NCI-H526 treated with DMSO at 0.1 percent for 48 hours (cell line): ENCODE measurements around the gene RABGAP1L.
A peak's percentile ranks its signal among the peaks of the same experiment; 100 is the strongest.
"Not testable (repeated sequence)": the region's sequence is repeated elsewhere in the genome, so short reads cannot be mapped to it uniquely, and the experiment has no call there.

Source experiments
- DNase-seq: peaks from one replicate; lab custom pipeline; 2025; lab: John Stamatoyannopoulos, UW

Gene RABGAP1L

DNA sequence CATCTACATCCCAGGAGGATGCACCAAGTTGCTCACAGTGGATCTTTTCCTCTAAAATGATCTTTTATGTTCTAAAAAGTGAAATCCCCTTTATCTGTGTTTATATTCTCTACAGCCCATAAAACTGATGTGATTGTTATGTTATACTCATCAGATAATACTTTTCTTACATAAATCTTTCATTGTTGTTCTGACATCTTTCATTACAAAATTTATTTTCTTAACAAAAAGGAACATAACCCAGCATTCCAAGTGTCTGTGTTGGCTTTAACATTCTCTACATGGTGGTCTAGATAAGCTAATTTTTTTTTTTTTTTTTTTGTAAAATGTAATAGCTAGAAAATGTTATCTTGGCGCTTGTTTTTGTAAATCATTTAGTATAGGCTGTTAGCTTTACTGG, 832.2 kb downstream of the RABGAP1L start:
- no peak for DNase-seq

DNA sequence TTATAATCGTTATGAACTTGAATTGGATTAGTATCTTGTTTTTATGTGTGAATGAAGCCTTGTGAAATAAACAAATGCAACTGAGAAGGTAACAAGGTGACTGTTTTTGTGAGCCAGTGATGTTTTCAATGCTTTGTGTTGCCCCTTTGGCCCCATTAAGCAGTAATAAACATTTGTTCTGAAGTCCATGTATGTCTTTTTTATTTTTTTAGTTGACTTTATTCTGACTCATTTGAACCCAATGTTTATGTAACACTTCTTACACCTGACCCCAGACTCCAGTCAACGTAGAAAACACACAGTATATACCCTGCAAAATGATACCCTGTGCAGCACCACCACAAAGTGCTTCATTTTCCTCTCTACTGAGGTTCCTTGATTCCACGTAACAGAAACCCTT, 835.8 kb downstream of the RABGAP1L start:
- no peak for DNase-seq

DNA sequence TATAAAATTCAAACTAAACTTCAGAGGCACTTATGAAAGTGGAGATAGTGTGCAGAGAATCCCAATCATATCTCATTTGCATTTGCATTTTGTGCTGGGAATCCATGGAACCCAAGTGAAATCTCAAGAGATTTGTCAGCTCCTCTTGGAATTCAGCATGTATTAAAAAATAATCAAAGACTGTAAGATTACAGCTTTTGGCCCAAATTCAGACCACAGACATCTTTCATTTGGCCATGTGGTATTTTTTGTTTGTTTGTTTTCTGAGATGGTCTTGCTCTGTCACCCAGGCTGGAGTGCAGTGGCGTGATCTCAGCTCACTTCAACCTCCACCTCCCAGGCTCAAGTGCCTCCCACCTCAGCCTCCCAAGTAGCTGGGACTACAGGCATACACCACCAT, 836.6 kb downstream of the RABGAP1L start:
- no peak for DNase-seq

DNA sequence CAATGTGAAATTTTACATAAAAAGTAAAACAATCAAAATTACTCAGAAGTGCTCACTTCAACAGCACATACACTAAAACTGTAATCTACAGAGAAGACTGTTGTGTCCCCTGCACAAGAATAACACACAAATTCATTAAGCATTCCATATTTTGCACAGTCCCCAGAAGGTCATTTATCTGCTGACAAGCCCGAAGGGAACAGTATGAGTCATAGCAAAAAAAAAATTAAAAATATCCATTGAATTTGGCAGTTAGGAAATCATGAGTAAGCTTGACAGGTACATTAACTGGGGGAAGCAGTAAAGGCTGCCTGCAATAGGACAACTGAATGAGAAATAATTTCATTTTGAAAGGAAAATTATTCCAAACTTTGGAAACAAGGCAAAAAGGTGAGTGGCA, 837.2 kb downstream of the RABGAP1L start:
- no peak for DNase-seq

DNA sequence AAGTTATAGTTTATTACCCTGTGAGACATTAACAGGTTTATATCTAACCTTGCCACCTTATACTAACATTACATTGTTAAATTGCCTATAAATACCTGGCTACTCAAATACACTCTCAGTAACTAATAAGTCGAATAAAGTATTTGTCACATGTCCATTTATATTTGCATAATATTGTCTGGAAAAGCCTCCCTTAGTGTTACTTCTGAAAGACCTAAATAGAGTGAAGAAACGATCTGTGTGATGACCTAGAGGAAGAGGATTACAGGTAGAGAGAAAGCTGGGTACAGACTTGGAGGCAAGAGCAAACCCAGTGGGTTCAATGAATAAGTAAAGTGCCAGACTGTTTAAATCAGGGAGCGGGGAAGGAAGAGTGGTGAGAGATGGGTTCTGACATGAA, 837.7 kb downstream of the RABGAP1L start:
- no peak for DNase-seq

DNA sequence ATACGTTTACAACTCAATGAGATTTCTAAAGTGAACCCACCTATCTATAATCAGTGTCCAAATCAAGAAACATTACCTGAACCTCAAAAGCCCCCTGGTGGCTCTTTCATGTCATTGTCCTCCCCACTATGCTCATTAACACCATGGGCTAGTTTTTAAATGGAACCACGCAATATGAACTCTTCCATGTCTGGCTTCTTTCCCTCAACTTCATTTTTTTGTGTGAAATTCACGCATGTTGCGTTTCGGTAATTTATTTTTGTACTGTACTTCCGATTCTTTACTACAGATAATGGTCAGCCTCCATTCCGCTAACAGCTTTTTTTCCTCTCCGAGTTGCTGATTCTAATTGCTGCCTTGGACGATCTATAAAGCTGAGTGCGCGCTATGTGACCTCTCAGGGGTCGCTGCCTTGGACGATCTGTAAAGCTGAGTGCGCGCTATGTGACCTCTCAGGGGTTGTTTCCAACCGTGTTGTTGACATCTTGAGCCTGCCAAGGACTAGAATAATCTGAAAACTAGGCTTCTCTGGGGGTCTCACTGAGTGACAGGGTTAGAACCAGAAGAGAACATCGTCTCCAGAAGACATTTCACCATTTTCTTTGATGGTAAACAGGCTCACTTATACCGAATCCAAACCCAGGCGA, 839.4 kb downstream of the RABGAP1L start:
- peak; percentile 82 for DNase-seq

DNA sequence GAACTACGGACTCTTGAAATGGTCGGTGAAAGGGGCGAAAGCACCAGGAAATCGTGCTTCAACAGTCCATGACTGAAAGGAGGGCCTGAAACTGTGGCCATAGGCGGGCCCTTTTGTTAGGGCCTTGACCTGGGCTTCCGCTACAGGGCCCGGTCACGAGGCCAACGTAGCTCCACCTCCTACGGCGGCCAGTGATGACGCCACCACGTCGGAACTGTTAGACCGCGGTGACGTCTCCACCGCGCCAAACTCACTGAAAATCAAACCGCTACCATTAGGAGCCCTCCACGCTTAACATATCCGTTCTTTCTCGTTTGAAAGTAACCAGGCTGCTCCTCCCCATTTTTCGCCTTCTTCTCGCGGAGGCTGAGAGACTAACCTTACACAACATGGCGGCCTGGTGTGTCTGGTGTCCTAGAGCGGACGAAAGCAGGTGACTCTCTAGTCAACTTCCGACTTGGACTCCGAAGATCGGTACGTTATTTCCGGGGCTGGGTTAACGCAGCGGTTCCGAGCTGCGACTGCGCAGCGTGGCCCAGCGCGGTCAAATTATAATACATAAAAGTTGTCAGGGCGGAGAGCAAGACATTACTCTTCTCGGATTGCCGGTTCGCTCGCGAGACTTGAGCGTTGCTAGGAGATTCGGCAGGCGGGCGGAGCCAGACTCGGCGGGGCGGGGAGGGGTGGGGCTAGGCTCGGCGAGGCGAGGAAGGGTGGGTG, 840.1 kb downstream of the RABGAP1L start:
- peak; percentile 100 for DNase-seq

DNA sequence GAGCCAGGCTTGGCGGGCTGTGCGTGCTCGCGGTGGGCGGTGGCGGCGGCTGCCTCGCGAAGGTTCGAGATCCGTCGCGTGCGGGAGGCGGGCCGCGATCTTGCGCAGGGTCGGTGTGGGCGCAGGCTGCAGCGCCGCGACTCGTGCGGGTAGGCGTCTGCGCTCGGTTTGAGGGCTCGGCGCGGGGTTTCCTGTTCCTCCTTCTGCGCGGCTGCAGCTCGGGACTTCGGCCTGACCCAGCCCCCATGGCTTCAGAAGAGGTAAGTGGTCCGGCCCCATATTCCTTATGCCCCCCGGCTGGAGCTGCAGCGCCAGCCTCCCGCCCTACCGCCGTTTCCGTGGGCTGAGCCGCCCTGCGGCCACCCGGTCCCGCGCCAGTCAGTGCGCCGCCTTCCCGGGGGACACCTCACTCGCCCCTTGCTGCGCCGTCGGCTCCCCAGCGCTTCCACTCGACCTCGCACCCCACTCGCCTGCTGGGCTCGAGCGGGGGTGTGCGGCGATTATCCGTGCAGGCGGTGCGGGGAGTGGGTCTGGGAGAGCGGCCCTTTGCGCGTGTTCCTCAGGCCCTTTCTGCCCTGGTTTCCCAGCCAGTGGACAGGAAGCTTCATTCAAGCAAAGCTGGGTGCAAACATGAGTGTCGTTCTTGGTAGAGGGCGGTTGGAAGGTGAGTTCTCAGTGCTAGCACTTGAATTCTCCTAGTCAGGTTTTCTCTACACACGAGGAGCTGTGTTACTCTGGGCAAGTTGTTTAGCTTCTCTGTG, 840.8 kb downstream of the RABGAP1L start, which contains the start of gene CACYBP:
Gene CACYBP (plus strand): TSS at position 12 of the 761 bp plus-strand sequence. CDS start 234 bp downstream, at position 246.
- peak; percentile 66 for DNase-seq

DNA sequence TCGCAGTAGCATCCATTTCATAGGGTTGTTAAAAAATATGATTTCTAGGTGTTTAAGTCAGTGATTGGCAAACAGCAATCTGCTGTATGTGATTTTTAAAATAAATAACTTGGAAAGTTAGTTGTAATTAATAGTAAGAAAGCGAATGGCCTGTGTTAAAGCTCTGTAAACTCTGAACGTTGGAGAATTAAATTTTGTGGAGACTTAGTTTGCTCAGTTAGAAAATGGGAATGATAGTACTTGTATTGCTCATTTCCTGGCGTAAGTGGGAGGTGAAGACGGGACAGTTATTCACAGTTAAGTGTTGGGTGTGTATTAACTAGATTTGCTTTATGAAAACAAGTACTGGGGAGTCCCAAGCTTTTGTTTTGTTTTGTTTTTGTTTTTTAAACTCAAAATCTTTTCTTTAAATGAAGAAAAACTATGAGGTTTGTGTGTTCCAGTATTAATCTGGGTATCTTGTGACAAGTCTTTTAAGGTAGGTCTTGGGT, 841.4 kb downstream of the RABGAP1L start:
- DNase-seq, result no peak

DNA sequence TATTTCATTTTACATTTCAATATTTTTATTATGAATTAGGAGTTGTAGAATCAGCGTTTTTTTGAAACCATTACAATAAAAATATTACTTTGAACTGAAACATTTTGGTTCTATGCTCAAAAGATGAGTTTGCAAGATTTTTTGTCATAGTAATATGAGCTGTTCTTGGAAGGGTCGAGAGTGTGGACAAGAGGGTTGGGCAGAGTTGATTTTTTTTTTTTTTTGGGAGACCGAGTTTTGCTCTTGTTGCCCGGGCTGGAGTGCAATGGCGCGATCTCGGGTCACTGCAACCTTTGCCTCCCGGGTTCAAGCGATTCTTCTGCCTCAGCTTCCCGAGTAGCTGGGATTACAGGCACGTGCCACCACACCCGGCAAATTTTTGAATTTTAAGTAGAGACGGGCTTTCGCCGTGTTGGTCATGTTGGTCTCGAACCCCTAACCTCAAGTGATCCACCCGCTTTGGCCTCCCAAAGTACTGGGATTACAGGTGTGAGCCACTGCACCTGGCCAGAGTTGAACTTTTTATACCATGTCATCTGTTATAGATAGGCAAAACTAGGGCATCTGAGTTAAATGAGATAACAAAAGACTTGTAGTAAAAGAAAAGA, 843.7 kb downstream of the RABGAP1L start:
- no peak for DNase-seq

DNA sequence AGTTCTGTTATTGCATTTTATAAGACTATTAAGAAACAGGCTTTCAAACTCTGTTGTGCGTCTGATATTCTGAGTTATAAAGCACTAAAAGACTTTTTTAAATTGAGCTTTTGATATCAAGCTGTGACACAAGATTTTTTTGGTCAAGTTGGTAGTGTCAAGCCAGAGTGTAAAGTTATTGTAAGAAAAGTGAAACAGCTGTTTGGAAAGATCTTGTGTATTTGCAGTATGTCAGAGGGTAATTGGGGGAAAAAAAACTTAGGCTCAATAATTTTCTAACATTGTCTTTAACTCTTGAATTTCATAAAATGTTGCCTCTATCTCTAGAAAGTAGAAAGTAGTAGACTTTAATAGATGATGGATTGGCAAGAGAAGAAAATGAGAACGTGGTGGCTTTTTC, 844.2 kb downstream of the RABGAP1L start:
- DNase-seq, result no peak

DNA sequence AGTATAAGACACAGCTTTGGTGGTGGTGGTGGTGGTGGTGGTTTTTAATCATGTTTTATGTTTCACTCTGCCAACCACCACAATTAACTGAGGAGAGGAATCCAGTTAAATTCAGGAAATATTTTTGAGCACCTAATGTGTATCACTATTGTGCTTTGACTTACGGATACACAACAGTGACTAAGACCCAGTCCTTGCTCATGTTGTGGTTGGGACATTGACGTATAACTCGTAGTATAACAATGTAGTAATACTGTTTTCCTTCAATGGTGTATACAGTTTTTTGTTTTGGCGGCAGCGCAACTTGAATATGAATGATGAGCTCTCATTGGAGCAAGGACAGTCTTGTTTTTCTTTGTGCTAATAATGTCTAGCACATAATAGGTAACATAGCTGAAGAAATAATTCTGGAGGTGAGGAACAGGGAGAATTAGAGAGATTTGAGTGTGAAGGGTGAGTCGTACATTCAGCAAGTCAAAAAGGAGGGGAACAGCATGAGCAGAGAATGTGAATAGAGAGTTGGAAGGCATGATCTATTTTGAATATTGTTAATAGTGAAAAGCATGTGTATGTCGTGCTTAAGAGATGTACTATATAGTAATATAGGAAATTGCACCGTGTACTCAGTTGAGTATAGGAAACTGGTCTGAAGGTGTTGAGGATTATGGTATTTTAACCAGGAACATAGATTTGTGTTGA, 845.9 kb downstream of the RABGAP1L start:
- DNase-seq, result no peak

DNA sequence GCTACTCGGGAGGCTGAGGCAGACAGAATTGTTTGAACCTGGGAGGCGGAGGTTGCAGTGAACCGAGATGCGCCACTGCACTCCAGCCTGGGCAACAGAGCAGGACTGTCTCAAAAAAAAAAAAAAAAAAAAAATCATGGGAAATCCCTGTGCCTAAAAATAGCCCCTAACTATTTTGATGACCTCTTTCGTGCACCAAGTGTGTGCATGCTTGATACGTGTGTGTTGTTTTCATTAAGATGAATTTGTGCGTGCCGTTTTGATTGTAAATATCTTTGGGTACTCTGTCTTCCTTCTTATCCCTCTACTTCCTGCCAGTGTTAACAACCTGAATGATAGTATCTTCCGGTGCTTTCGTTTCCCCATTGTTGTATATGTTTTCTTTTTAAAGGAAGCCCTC, 850.2 kb downstream of the RABGAP1L start:
- no peak for DNase-seq

DNA sequence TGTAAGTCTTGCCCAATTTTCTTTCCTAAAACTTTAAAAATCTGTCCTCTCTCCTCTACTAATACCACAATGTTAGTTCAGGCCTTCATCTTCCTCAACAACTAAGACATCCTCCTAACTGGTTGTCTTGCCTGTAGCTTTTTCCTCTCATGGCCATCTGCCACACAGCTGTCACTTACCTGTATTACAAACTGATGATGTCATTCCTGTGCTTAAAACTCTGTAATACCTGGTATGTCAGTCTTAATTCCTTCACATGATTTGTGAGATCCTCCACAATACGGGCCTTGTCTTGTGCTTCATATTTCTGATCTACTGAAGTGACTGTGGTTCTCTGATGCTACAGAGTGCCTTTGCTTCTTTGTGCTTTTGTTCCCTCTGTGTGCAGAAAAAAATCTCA, 854.1 kb downstream of the RABGAP1L start:
- DNase-seq, result no peak

DNA sequence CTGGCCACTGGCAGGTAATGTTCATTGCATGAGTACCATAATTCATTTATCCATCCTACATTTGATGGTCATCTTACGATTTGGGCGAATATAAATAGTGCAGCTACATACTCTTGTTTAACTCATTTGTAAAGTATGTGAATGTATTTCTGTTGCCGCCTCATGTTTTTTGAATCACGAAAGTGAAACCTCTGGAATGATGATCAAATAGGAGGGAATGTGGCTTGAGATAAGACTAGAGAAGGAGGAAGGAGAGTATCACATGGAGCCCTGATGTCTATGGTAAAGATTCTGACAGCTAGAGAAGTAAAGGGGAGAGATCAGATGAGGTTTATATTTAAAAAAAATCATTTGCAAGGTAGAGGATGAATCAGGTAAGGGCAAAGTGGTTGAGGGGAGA, 855.9 kb downstream of the RABGAP1L start:
- DNase-seq, result no peak

DNA sequence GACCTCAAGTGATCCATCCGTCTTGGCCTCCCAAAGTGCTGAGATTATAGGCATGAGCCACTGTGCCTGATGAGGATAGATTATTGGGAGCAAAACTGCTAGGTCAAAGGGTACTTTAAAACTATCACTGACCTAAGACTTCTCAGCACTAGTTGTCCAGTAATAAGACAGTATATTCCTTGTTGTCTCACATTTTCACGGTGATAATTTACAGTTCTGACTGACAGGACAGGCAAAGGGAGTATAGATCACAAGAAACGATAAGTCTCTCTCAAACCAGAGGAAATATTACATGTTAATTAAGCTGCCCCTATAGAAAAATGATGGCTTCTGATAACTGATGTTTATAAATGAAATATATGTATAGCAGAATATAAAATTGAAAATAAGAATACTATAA, 860.2 kb downstream of the RABGAP1L start:
- DNase-seq, result no peak

DNA sequence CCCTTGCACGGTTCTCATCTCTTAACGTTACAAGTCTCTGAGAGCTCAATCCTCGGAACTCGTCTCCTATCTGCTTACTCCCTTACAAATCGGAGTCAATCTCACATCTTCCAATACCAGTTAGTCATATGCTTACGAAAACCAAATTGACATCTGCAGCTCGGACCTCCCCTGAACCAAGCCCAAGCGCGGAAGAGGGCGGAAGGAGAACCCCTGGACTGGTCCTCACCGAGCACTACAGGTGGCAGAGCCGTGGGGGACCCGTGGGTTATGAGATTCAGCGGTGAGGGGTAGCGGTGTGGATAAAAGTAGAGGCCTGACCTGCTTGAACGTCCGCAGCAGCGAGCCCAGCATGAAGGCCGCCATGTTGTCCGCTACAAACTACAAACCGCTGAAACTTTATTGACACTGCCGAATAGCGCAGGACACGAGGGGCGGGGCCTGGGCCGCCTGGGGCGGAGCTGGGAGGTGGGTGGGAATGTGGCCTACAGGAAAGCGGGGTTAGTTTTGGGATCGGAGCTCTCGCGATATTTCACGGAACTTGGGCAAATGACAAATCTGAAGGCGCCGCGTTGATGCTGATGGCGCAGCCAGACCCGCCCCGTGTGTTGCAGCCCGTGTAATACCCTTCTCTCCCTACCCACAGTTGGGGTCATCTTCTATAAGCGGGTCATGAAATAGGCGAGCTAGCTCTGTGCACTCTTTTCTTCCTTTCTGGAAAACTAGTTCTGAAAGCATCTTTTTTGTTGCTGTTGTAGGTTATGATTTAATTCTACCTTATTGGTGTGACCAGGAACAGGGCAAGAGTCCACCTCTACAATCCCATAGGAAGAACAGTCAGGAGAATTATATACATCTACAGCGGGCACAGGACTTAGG, 864.0 kb downstream of the RABGAP1L start, which contains the start of gene MRPS14:
Gene MRPS14 (minus strand): TSS at position 383 of the 879 bp plus-strand sequence. CDS start 17 bp downstream, at position 366.
- DNase-seq, result peak; percentile 99

DNA sequence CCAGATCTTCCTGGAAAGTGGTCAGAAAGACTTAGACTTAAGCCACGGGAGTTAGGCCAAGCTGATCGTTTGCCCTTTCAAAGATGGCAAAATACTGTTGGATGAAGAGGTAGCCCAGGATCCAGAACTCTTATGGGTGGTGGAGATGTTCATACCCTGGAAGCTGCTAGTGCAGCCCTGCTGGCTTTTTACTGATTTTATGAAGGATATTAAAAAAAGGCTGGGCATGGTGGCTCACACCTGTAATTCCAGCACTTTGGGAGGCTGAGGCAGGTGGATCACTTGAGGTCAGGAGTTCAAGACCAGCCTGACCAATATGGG, 864.6 kb downstream of the RABGAP1L start:
- DNase-seq, result not testable (repeated sequence)

DNA sequence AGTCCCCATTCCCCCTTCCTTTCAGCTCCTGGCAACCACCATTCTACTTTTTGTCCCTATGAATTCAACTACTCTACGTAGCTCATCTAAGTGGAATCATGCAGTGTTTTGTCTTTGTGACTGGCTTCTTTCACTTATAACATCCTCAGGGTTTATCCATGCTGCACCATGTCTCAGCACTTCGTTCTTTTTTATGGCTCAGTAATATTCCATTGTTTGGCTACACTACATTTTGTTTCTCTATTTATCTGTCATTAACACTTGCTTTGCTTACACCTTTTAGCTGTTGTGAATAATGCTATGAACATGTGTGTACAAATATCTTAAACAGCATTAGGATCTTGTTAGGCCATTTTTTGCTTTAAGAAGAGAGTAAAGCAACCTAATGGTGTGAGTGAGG, 865.5 kb downstream of the RABGAP1L start:
- DNase-seq, result no peak

DNA sequence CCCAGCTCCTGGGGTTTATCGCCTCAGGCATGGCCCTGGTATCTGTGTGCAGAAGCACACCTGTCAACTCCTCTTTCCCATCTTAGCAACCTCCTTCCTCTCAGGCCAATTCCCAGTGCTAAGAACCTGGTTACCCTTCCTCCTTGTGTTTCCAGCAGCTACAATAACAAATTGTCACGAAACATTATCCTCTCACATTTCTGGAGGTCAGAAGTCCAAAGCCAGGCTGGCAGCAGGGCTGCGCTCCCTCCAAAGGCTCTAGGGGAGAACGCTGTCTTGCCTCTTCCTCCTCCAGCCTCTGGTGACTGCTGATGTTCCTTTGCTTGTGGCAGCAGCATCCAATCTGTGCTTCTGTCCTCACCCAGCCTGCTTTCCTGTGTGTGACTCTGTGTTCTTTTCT, 874.6 kb downstream of the RABGAP1L start:
- no peak for DNase-seq

DNA sequence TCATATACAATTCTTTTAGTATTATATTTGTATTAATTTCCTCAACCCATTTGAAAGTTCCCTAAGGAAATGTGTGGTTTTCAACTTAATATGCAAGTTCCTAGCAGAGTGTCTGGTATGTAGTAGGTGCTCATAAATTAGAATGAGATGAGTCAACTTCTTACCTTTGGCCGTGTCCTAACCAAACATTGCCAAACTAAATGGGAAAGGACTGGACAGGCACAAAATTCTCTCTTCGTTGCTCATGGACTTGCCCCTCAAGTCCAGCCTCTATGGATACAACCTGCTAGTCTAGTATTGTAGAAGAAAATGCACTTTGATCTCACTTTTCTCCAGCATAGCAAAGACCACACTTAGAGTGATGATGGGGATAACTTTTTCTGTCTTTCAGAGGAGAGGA, 875.5 kb downstream of the RABGAP1L start:
- no peak for DNase-seq
